ENCODE measurements around the gene SMC5. TPM values are rescaled to one million over a fixed set of nuclear protein-coding genes. Genes with fewer than 3 reads are reported as not detected.
"Not testable (repeated sequence)": the region's sequence is repeated elsewhere in the genome, so short reads cannot be mapped to it uniquely, and the experiment has no call there.

The SMC5 gene
- total RNA-seq, 1 donor from 2014 or later: 26.5 TPM

GRCh38 chr9:70318002-70318401 lies 59.2 kb downstream of the SMC5 start:
- H3K27me3 Mint-ChIP-seq (ENCODE audit: unreplicated experiment): no peaks in the 10 kb centered on the region
- peaks cover 19% of the 10 kb centered on the region for H3K36me3 Mint-ChIP-seq (ENCODE audit: low read depth, unreplicated experiment)
- H3K4me1 Mint-ChIP-seq (ENCODE audit: unreplicated experiment): no peaks in the 10 kb centered on the region
- H3K4me3 Mint-ChIP-seq (ENCODE audit: unreplicated experiment): no peak overlapping the region
- peak; percentile 10 for DNase-seq (ENCODE audit: low spot score)
- peak; percentile 40 for TF ChIP-seq CTCF (IDR thresholded peaks at IDR 0.05; ENCODE audit: unreplicated experiment)
- H3K9me3 Mint-ChIP-seq (ENCODE audit: unreplicated experiment): no peaks in the 10 kb centered on the region
- no peak overlapping the region for H3K27ac Mint-ChIP-seq (ENCODE audit: unreplicated experiment)

GRCh38 chr9:70322096-70322495 lies 63.3 kb downstream of the SMC5 start:
- Mint-ChIP-seq H3K36me3 (ENCODE audit: low read depth, unreplicated experiment) (peaks cover 29% of the 10 kb centered on the region), H3K4me1 (ENCODE audit: unreplicated experiment) (no peaks in the 10 kb centered on the region), H3K9me3 (ENCODE audit: unreplicated experiment) (no peaks in the 10 kb centered on the region), H3K27ac (ENCODE audit: unreplicated experiment) (no peak overlapping the region), H3K27me3 (ENCODE audit: unreplicated experiment) (no peaks in the 10 kb centered on the region), H3K4me3 (ENCODE audit: unreplicated experiment) (no peak overlapping the region)
- no peak for DNase-seq (ENCODE audit: low spot score)
- TF ChIP-seq CTCF (IDR thresholded peaks at IDR 0.05; ENCODE audit: unreplicated experiment): no peak

GRCh38 chr9:70324963-70325362 lies 66.2 kb downstream of the SMC5 start:
- no peak for DNase-seq (ENCODE audit: low spot score)
- TF ChIP-seq CTCF (IDR thresholded peaks at IDR 0.05; ENCODE audit: unreplicated experiment): no peak
- Mint-ChIP-seq H3K27me3 (ENCODE audit: unreplicated experiment) (no peaks in the 10 kb centered on the region), H3K4me1 (ENCODE audit: unreplicated experiment) (no peaks in the 10 kb centered on the region), H3K27ac (ENCODE audit: unreplicated experiment) (no peak overlapping the region), H3K36me3 (ENCODE audit: low read depth, unreplicated experiment) (peaks cover 53% of the 10 kb centered on the region), H3K9me3 (ENCODE audit: unreplicated experiment) (no peaks in the 10 kb centered on the region), H3K4me3 (ENCODE audit: unreplicated experiment) (no peak overlapping the region)

- not testable (repeated sequence) for DNase-seq (ENCODE audit: low spot score); H3K9me3 Mint-ChIP-seq (ENCODE audit: unreplicated experiment); H3K4me1 Mint-ChIP-seq (ENCODE audit: unreplicated experiment); H3K27me3 Mint-ChIP-seq (ENCODE audit: unreplicated experiment); H3K27ac Mint-ChIP-seq (ENCODE audit: unreplicated experiment)
- Mint-ChIP-seq H3K36me3 (ENCODE audit: low read depth, unreplicated experiment) (peaks cover 41% of the 10 kb centered on the region), H3K4me3 (ENCODE audit: unreplicated experiment) (peak overlapping the region; percentile 79)
These were observed 69.8 kb downstream of the SMC5 start for GRCh38 chr9:70328625-70329024.

GRCh38 chr9:70340572-70340971 lies 81.8 kb downstream of the SMC5 start:
- no peaks in the 10 kb centered on the region for H3K4me1 Mint-ChIP-seq (ENCODE audit: unreplicated experiment)
- H3K4me3 Mint-ChIP-seq (ENCODE audit: unreplicated experiment): no peak overlapping the region
- H3K27me3 Mint-ChIP-seq (ENCODE audit: unreplicated experiment): no peaks in the 10 kb centered on the region
- H3K27ac Mint-ChIP-seq (ENCODE audit: unreplicated experiment): no peak overlapping the region
- H3K36me3 Mint-ChIP-seq (ENCODE audit: low read depth, unreplicated experiment): peaks cover 11% of the 10 kb centered on the region
- DNase-seq (ENCODE audit: low spot score): no peak
- H3K9me3 Mint-ChIP-seq (ENCODE audit: unreplicated experiment): no peaks in the 10 kb centered on the region
- peak; percentile 71 for TF ChIP-seq CTCF (IDR thresholded peaks at IDR 0.05; ENCODE audit: unreplicated experiment)

- no peak for TF ChIP-seq CTCF (IDR thresholded peaks at IDR 0.05; ENCODE audit: unreplicated experiment)
- Mint-ChIP-seq H3K4me1 (ENCODE audit: unreplicated experiment) (no peaks in the 10 kb centered on the region), H3K36me3 (ENCODE audit: low read depth, unreplicated experiment) (peaks cover 8% of the 10 kb centered on the region), H3K9me3 (ENCODE audit: unreplicated experiment) (no peaks in the 10 kb centered on the region), H3K27ac (ENCODE audit: unreplicated experiment) (no peak overlapping the region), H3K4me3 (ENCODE audit: unreplicated experiment) (no peak overlapping the region), H3K27me3 (ENCODE audit: unreplicated experiment) (no peaks in the 10 kb centered on the region)
- DNase-seq (ENCODE audit: low spot score): no peak
These were observed 88.3 kb downstream of the SMC5 start for GRCh38 chr9:70347046-70347445.

Measured in endothelial cell (in vitro differentiated cells).